ENCODE results near the gene TAF3.

TAF3 gene

GRCh38 chr10:7855205-7855604 is 36.9 kb downstream of the TAF3 start:
- H3K4me3 ChIP-seq (ENCODE audit: low read depth, low read length), result no peak overlapping the region
- TF ChIP-seq CTCF (IDR thresholded peaks at IDR 0.05; ENCODE audit: low read depth, low read length), result no peak

GRCh38 chr10:7856678-7857077 is 38.4 kb downstream of the TAF3 start:
- H3K4me3 ChIP-seq (ENCODE audit: low read depth, low read length), result no peak overlapping the region
- no peak for TF ChIP-seq CTCF (IDR thresholded peaks at IDR 0.05; ENCODE audit: low read depth, low read length)

GRCh38 chr10:7857262-7857661 is 39.0 kb downstream of the TAF3 start:
- no peak overlapping the region for H3K4me3 ChIP-seq (ENCODE audit: low read depth, low read length)

GRCh38 chr10:7861509-7862120 is 43.3 kb downstream of the TAF3 start:
- no peak for TF ChIP-seq CTCF (IDR thresholded peaks at IDR 0.05; ENCODE audit: low read depth, low read length)
- no peak overlapping the region for H3K4me3 ChIP-seq (ENCODE audit: low read depth, low read length)

More at GRCh38 chr10:7857262-7857661, 39.0 kb downstream of the TAF3 start:
- no peak for TF ChIP-seq CTCF (IDR thresholded peaks at IDR 0.05; ENCODE audit: low read depth, low read length)

- no peak overlapping the region for H3K4me3 ChIP-seq (ENCODE audit: low read depth, low read length)
- no peak for TF ChIP-seq CTCF (IDR thresholded peaks at IDR 0.05; ENCODE audit: low read depth, low read length)
These were observed 43.8 kb downstream of the TAF3 start for GRCh38 chr10:7862121-7862514.

- no peak for TF ChIP-seq CTCF (IDR thresholded peaks at IDR 0.05; ENCODE audit: low read depth, low read length)
- H3K4me3 ChIP-seq (ENCODE audit: low read depth, low read length), result no peak overlapping the region
These were observed 47.9 kb downstream of the TAF3 start for GRCh38 chr10:7866176-7866575.

GRCh38 chr10:7872041-7872442 is 53.7 kb downstream of the TAF3 start:
- 0 out of 2 replicates have a peak overlapping the region, but pooled peaks have one; percentile 35 for H3K4me3 ChIP-seq (ENCODE audit: low read depth, low read length)
- TF ChIP-seq CTCF (IDR thresholded peaks at IDR 0.05; ENCODE audit: low read depth, low read length), result peak; percentile 43; the same call in 1 of the 2 replicates
